Loucy (cell line): ENCODE results near the gene FOXL1.

Experiments used
- CTCF ChIP-seq: fragments of 200-600 bp; sonication (generic); conservative IDR thresholded peaks from 2 replicates; pipeline ENCODE4 v1.5.1; 2014; ENCODE audit warnings: mild to moderate bottlenecking, antibody characterized with exemption, low read length
- EZH2phosphoT487 ChIP-seq: fragments of 200-600 bp; IDR thresholded peaks from 2 replicates; pipeline ENCODE4 v1.6.1; 2018; ENCODE audit warnings: antibody characterized with exemption, mild to moderate bottlenecking, moderate library complexity, borderline replicate concordance

GRCh38 chr16:86595983-86596605, 17.7 kb downstream of the FOXL1 start:
- TF ChIP-seq CTCF: no peak
- TF ChIP-seq EZH2phosphoT487: no peak
